ENCODE results near the gene TAB2. TPM values are rescaled to one million over a fixed set of nuclear protein-coding genes. Genes with fewer than 3 reads are reported as not detected.
"Not testable (repeated sequence)": the region's sequence is repeated elsewhere in the genome, so short reads cannot be mapped to it uniquely, and the experiment has no call there.

The TAB2 gene
- total RNA-seq, 1 donor from 2014 or later, result 98.8 TPM

GRCh38 chr6:149429427-149430360, 112.2 kb downstream of the TAB2 start:
- intact Hi-C loops (cut with DNase I), result loop anchor here (5.0 kb wide), 1 partner anchor 347 kb away; no protein-coding TSS in a partner anchor
- no peak for ATAC-seq
- no peak for DNase-seq (ENCODE audit: low spot score)

GRCh38 chr6:149431905-149432775, 114.6 kb downstream of the TAB2 start:
- ATAC-seq (peak; percentile 93), DNase-seq (ENCODE audit: low spot score) (peak; percentile 97)
- intact Hi-C loops (cut with DNase I), result loop anchor here (2.0 to 5.0 kb wide), 2 partner anchors 350 to 403 kb away; no protein-coding TSS in a partner anchor

- no peak for ATAC-seq
- intact Hi-C loops (cut with DNase I), result loop anchor here (2.0 to 5.0 kb wide), 2 partner anchors 351 to 405 kb away; no protein-coding TSS in a partner anchor
- DNase-seq (ENCODE audit: low spot score), result no peak
Observed at GRCh38 chr6:149433405-149433804, 115.9 kb downstream of the TAB2 start.

- DNase-seq (ENCODE audit: low spot score) (no peak), ATAC-seq (no peak)
- intact Hi-C loops (cut with DNase I), result loop anchor here (2.0 to 5.0 kb wide), 2 partner anchors 352 to 405 kb away; no protein-coding TSS in a partner anchor
Observed at GRCh38 chr6:149433881-149434280, 116.4 kb downstream of the TAB2 start.

- intact Hi-C loops (cut with DNase I), result no loop called here
- ATAC-seq, result no peak
- DNase-seq (ENCODE audit: low spot score), result no peak
Observed at GRCh38 chr6:149435919-149436586, 118.5 kb downstream of the TAB2 start.

- intact Hi-C loops (cut with DNase I), result no loop called here
- no peak for DNase-seq (ENCODE audit: low spot score)
- ATAC-seq, result no peak
Observed at GRCh38 chr6:149436647-149437046, 119.1 kb downstream of the TAB2 start.

GRCh38 chr6:149437212-149437611, 119.7 kb downstream of the TAB2 start:
- intact Hi-C loops (cut with DNase I), result no loop called here
- no peak for DNase-seq (ENCODE audit: low spot score)
- no peak for ATAC-seq

GRCh38 chr6:149438855-149439254, 121.3 kb downstream of the TAB2 start:
- intact Hi-C loops (cut with DNase I), result no loop called here
- DNase-seq (ENCODE audit: low spot score) (no peak), ATAC-seq (no peak)

GRCh38 chr6:149439626-149440025, 122.1 kb downstream of the TAB2 start:
- intact Hi-C loops (cut with DNase I), result no loop called here
- DNase-seq (ENCODE audit: low spot score), result no peak
- ATAC-seq, result no peak

- ATAC-seq (peak; percentile 43), DNase-seq (ENCODE audit: low spot score) (no peak)
- intact Hi-C loops (cut with DNase I), result no loop called here
Observed at GRCh38 chr6:149440735-149441671, 123.5 kb downstream of the TAB2 start.

- DNase-seq (ENCODE audit: low spot score) (no peak), ATAC-seq (peak; percentile 14)
- intact Hi-C loops (cut with DNase I), result no loop called here
Observed at GRCh38 chr6:149441740-149442139, 124.2 kb downstream of the TAB2 start.

- no peak for ATAC-seq
- intact Hi-C loops (cut with DNase I), result no loop called here
- no peak for DNase-seq (ENCODE audit: low spot score)
Observed at GRCh38 chr6:149443411-149444181, 126.1 kb downstream of the TAB2 start.

- DNase-seq (ENCODE audit: low spot score); intact Hi-C loops (cut with DNase I); ATAC-seq: not testable (repeated sequence)
Observed at GRCh38 chr6:149444360-149445094, 127.0 kb downstream of the TAB2 start.

GRCh38 chr6:149445095-149445466, 127.6 kb downstream of the TAB2 start:
- intact Hi-C loops (cut with DNase I), result no loop called here
- no peak for ATAC-seq

GRCh38 chr6:149445573-149445972, 128.1 kb downstream of the TAB2 start:
- intact Hi-C loops (cut with DNase I), result no loop called here
- no peak for ATAC-seq
- DNase-seq (ENCODE audit: low spot score), result no peak

More at GRCh38 chr6:149445095-149445466, 127.6 kb downstream of the TAB2 start:
- DNase-seq (ENCODE audit: low spot score), result no peak

GRCh38 chr6:149446791-149447376, 129.4 kb downstream of the TAB2 start:
- ATAC-seq (no peak), DNase-seq (ENCODE audit: low spot score) (no peak)
- intact Hi-C loops (cut with DNase I), result no loop called here
